GM12878 (cell line): ENCODE results near the gene STK33. TPM values are rescaled to one million over a fixed set of nuclear protein-coding genes. Genes with fewer than 3 reads are reported as not detected.
"Not testable (repeated sequence)": the region's sequence is repeated elsewhere in the genome, so short reads cannot be mapped to it uniquely, and the experiment has no call there.

ENCODE experiments used
- ATAC-seq: fragments of 200-7000 bp; cut with Tn5 transposase; 3 replicates; pipeline ENCODE4 v1.9.1; 2020; ENCODE audit warnings: mild to moderate bottlenecking, moderate library complexity
- BruUV-seq: library from RNA; stranded (reverse); fragments of 400-500 nt; replicated peaks from 2 replicates; lab custom pipeline; 2021; lab: Mats Ljungman, UMichigan
- CTCF ChIA-PET: fragments of 300-600 bp; sonication (Branson Sonifier 250); formaldehyde crosslinking; extraction: SDS; loops from one replicate; lab custom pipeline; 2021; ENCODE audit warnings: inconsistent platforms; lab: Yijun Ruan, JAX
- POLR2A ChIA-PET: fragments of 350-600 bp; formaldehyde crosslinking; extraction: SDS; loops from one replicate; lab custom pipeline; 2021; ENCODE audit warnings: inconsistent platforms; lab: Charles Lee
- RAD21 ChIA-PET: fragments of 300-600 bp; sonication (Branson Sonifier 250); formaldehyde crosslinking; loops from one replicate; lab custom pipeline; 2023; ENCODE audit warnings: antibody characterized with exemption; ENCODE audit not compliant: unreplicated experiment; lab: Charles Lee
- SMC1A ChIA-PET: fragments of 300-600 bp; sonication (Branson Sonifier 250); formaldehyde crosslinking; loops from one replicate; lab custom pipeline; 2023; ENCODE audit not compliant: unreplicated experiment, uncharacterized antibody; lab: Charles Lee
- DNase-seq: peaks from one replicate; pipeline ENCODE4 v3.0.0-alpha.2; 2011; ENCODE audit warnings: low read depth, low spot score
- FAIRE-seq: peaks from 3 replicates; lab custom pipeline; 2011; peaks lifted over from hg19 to GRCh38; lab: Jason Lieb, UNC
- H2AFZ ChIP-seq: 2 replicates; pipeline ENCODE4 v1.6.0; 2011; ENCODE audit warnings: low read depth, low read length, control low read depth; ENCODE audit not compliant: control insufficient read depth
- H3K27ac ChIP-seq: 2 replicates; pipeline ENCODE4 v1.5.1; 2011; ENCODE audit warnings: control low read depth; ENCODE audit not compliant: control insufficient read depth, insufficient read depth
- H3K27me3 ChIP-seq, 2 experiments: replicated peaks in 1 of 2; 2 replicates each; pipeline versions ENCODE4 v1.6.0 to v1.6.1; 2011; ENCODE audit warnings: low read length in 1 of 2; ENCODE audit not compliant: control insufficient read depth in 2 of 2, insufficient read depth in 2 of 2
- H3K36me3 ChIP-seq, 2 experiments: 2 replicates each; pipeline ENCODE4 v1.5.1; 2011; ENCODE audit warnings: low read length in 1 of 2; ENCODE audit not compliant: control insufficient read depth in 2 of 2, insufficient read depth in 2 of 2
- H3K4me1 ChIP-seq: 2 replicates; pipeline ENCODE4 v1.6.1; 2011; ENCODE audit warnings: mild to moderate bottlenecking, low read length, moderate library complexity, mixed read lengths; ENCODE audit not compliant: control insufficient read depth, insufficient read depth
- H3K4me2 ChIP-seq: 2 replicates; pipeline ENCODE4 v1.6.0; 2011; ENCODE audit warnings: control low read depth; ENCODE audit not compliant: control insufficient read depth, insufficient read depth
- H3K4me3 ChIP-seq: fragments of 200-600 bp; sonication (generic); 2 replicates; pipeline ENCODE4 v1.5.1; 2016
- H3K79me2 ChIP-seq: 2 replicates; pipeline ENCODE4 v1.6.0; 2011; ENCODE audit warnings: low read length; ENCODE audit not compliant: control insufficient read depth, insufficient read depth
- H3K9ac ChIP-seq: 2 replicates; pipeline ENCODE4 v1.8.0; 2011; ENCODE audit warnings: low read length, control low read depth, mixed read lengths; ENCODE audit not compliant: control insufficient read depth, insufficient read depth
- H3K9me3 ChIP-seq: replicated peaks from 3 replicates; pipeline ENCODE4 v1.5.1; 2011; ENCODE audit warnings: mild to moderate bottlenecking, low read length; ENCODE audit not compliant: control insufficient read depth, insufficient read depth
- H4K20me1 ChIP-seq: 2 replicates; pipeline ENCODE4 v1.6.0; 2011; ENCODE audit not compliant: control insufficient read depth, insufficient read depth
- CBX5 ChIP-seq: sonication (generic); IDR thresholded peaks from 2 replicates; pipeline ENCODE4 v1.6.1; 2016; ENCODE audit warnings: low read depth, moderate library complexity, mild to moderate bottlenecking, inconsistent platforms
- CHD2 ChIP-seq: IDR thresholded peaks from 2 replicates; pipeline ENCODE4 v1.6.1; 2011; ENCODE audit warnings: low read depth, low read length, improper control_type of control experiment, borderline replicate concordance
- DPF2 ChIP-seq: fragments of 450-650 bp; IDR thresholded peaks from 2 replicates; pipeline ENCODE4 v1.6.1; 2017; ENCODE audit warnings: mild to moderate bottlenecking
- ELK1 ChIP-seq: IDR thresholded peaks from 2 replicates; pipeline ENCODE4 v1.6.1; 2012; ENCODE audit warnings: low read depth, low read length, improper control_type of control experiment
- NFYB ChIP-seq: IDR thresholded peaks from 2 replicates; pipeline ENCODE4 v1.6.1; 2011; ENCODE audit warnings: low read depth, mild to moderate bottlenecking, low read length, improper control_type of control experiment, moderate library complexity; ENCODE audit not compliant: insufficient read depth
- PAX5 ChIP-seq: IDR thresholded peaks from 2 replicates; pipeline ENCODE4 v1.6.1; 2011; ENCODE audit warnings: low read depth, low read length, borderline replicate concordance
- POLR2A ChIP-seq: IDR thresholded peaks from 2 replicates; pipeline ENCODE4 v1.6.1; 2011; ENCODE audit warnings: low read depth, mild to moderate bottlenecking, low read length
- ZNF217 ChIP-seq: fragments of 450-650 bp; IDR thresholded peaks from 2 replicates; pipeline ENCODE4 v1.6.1; 2017; ENCODE audit warnings: antibody characterized with exemption, mild to moderate bottlenecking
- WGBS: methylation state at CpG from one replicate; pipeline ENCODE4 v1.1.6; 2016; ENCODE audit warnings: low lambda C conversion rate; ENCODE audit not compliant: insufficient replicate concordance, insufficient coverage; ENCODE audit errors: missing lambda C conversion rate; 5-methylcytosine and 5-hydroxymethylcytosine counted together
- in situ Hi-C: fragments of 300-500 bp; cut with MboI; formaldehyde crosslinking; loops from 9 replicates; pipeline ENCODE4 v1.14.3; 2018; ENCODE audit warnings: mixed read lengths
- intact Hi-C: fragments of 100-400 bp; cut with micrococcal nuclease; formaldehyde crosslinking; loops from one replicate; pipeline ENCODE4 v1.14.2; 2022; ENCODE audit not compliant: unreplicated experiment
- polyA plus RNA-seq, 11 experiments: library from polyadenylated mRNA; depleted of rRNA in 4 of 11; unstranded in 6 of 11; stranded (reverse) in 5 of 11; fragments of >200 nt; fragmentation: Nextera tagmentation in 4 of 11; fragmentation: Illumina TruSeq in 1 of 11; extraction: Ambion mirVana in 4 of 11; extraction: Trizol in 1 of 11; gene quantifications; 1 replicate in 1 of 11; 2 replicates in 10 of 11; pipeline versions ENCODE4 v1.2.1 to v1.2.3, GENCODE V29; 2011 to 2016; ENCODE audit warnings: inconsistent platforms in 2 of 11, missing spikeins in 2 of 11, low read depth in 1 of 11
- total RNA-seq, 4 experiments: library from RNA; depleted of rRNA in 3 of 4; stranded (reverse); fragments of >200 nt in 3 of 4; fragmentation: Illumina TruSeq in 1 of 4; extraction: Trizol in 1 of 4; gene quantifications; 2 replicates each; pipeline versions ENCODE4 v1.2.1 to v1.2.3, GENCODE V29; 2013 to 2021
- TF ChIP-seq, protein P1 (sequence below): fragments of 450-650 bp; IDR thresholded peaks from 2 replicates; pipeline ENCODE4 v1.6.1; 2016; ENCODE audit warnings: mild to moderate bottlenecking, moderate library complexity, borderline replicate concordance

STK33 gene
- total and polyA plus RNA-seq, 10 of the 15 experiments (the other 5 are each of a cell fraction or from before 2014, with no cell fraction given): 5.2 to 27.3 (median 18.3) TPM

DNA sequence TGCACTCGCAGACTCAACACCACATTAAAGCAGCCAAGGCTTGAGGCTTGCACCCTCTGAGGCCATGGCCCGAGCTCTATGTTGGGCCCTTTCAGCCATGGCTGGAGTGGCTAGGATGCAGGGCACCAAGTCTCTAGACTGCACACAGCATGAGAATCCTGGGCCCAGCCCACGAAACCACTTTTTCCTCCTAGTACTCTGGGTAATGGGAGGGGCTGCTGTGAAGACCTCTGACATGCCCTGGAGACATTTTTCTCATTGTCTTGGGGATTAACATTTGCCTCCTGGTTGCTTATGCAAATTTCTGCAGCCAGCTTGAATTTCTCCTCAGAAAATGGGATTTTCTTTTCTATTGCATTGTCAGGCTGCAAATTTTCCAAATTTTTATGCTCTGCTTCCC lies 127.1 kb downstream of the STK33 start:
- H3K9me3 ChIP-seq, H3K79me2 ChIP-seq, H3K27me3 ChIP-seq, in situ Hi-C loops, H3K4me3 ChIP-seq, H2AFZ ChIP-seq, BruUV-seq, H3K27ac ChIP-seq, H3K36me3 ChIP-seq, H3K4me2 ChIP-seq, DNase-seq, RAD21 ChIA-PET, FAIRE-seq, POLR2A ChIA-PET, H4K20me1 ChIP-seq, intact Hi-C loops, H3K4me1 ChIP-seq, ATAC-seq, H3K9ac ChIP-seq, CTCF ChIA-PET: not testable (repeated sequence)
- SMC1A ChIA-PET: interaction anchor here (0.7 to 1.5 kb wide), 2 partner anchors 9 to 23 kb away, joined by 3 read pairs; no protein-coding TSS in a partner anchor
- 49% methylated on average over 3 of the region's 3 CpGs for WGBS

DNA sequence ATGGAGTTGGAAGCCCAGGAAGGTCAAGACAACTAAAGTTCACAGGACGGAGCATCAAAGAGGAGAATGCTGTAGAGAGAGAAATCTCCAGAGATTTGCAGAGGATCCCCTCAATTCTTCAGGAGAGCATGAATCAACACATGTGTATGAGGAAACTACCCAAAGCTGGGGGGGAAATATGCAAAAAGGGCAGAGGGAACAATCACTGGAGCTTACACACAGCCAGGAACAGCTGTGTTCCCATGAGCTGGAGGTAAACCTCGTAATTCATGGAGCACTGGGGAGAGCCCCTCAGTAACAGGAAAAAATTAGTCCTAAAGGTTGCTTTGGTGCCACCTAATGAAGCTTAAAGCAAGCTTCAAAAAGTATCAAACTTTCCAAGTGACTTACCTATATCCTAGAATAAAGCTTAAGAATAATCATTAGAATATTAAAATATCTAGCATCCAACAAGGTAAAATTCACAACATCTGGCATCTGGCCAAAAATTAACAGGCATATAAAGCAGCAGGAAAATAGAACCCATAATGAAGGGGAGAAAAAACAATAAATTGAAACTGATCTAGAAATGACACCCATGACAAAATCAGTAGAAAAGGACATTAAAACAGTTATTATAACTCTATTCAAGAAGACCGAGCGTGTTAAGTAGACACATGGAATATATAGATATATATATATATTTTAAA lies 134.2 kb downstream of the STK33 start:
- WGBS: 54% methylated on average over 4 of the region's 4 CpGs
- H3K9ac ChIP-seq: no peak overlapping the region
- no peak for FAIRE-seq
- no peaks in the 10 kb centered on the region for H3K79me2 ChIP-seq
- no peak overlapping the region for H2AFZ ChIP-seq
- H3K36me3 ChIP-seq: no peaks in the 10 kb centered on the region
- ATAC-seq: no peak
- no peaks in the 10 kb centered on the region for H4K20me1 ChIP-seq
- no peaks in the 10 kb centered on the region for H3K27me3 ChIP-seq
- H3K4me2 ChIP-seq: no peak overlapping the region
- SMC1A ChIA-PET: no interaction called here
- POLR2A ChIA-PET: no interaction called here
- no peak for DNase-seq
- CTCF ChIA-PET: no interaction called here
- H3K9me3 ChIP-seq: no peaks in the 10 kb centered on the region; the same call in 2 of the 3 replicates
- no TSS peak for BruUV-seq
- intact Hi-C loops (no loop called here), in situ Hi-C loops (no loop called here)
- no peaks in the 10 kb centered on the region for H3K4me1 ChIP-seq
- no peak overlapping the region for H3K4me3 ChIP-seq
- RAD21 ChIA-PET: no interaction called here
- no peak overlapping the region for H3K27ac ChIP-seq
- TF ChIP-seq DPF2: no peak
- TF ChIP-seq, protein P1, sequence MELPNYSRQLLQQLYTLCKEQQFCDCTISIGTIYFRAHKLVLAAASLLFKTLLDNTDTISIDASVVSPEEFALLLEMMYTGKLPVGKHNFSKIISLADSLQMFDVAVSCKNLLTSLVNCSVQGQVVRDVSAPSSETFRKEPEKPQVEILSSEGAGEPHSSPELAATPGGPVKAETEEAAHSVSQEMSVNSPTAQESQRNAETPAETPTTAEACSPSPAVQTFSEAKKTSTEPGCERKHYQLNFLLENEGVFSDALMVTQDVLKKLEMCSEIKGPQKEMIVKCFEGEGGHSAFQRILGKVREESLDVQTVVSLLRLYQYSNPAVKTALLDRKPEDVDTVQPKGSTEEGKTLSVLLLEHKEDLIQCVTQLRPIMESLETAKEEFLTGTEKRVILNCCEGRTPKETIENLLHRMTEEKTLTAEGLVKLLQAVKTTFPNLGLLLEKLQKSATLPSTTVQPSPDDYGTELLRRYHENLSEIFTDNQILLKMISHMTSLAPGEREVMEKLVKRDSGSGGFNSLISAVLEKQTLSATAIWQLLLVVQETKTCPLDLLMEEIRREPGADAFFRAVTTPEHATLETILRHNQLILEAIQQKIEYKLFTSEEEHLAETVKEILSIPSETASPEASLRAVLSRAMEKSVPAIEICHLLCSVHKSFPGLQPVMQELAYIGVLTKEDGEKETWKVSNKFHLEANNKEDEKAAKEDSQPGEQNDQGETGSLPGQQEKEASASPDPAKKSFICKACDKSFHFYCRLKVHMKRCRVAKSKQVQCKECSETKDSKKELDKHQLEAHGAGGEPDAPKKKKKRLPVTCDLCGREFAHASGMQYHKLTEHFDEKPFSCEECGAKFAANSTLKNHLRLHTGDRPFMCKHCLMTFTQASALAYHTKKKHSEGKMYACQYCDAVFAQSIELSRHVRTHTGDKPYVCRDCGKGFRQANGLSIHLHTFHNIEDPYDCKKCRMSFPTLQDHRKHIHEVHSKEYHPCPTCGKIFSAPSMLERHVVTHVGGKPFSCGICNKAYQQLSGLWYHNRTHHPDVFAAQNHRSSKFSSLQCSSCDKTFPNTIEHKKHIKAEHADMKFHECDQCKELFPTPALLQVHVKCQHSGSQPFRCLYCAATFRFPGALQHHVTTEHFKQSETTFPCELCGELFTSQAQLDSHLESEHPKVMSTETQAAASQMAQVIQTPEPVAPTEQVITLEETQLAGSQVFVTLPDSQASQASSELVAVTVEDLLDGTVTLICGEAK: no peak
- no peak for TF ChIP-seq CBX5
- TF ChIP-seq ELK1: no peak
- TF ChIP-seq ZNF217: no peak
- no peak for TF ChIP-seq POLR2A
- TF ChIP-seq CHD2: no peak
- TF ChIP-seq PAX5: no peak
- TF ChIP-seq NFYB: no peak
